Measurements from ENCODE around the gene POGK.
"Not testable (repeated sequence)": the region's sequence is repeated elsewhere in the genome, so short reads cannot be mapped to it uniquely, and the experiment has no call there.

POGK gene

DNA sequence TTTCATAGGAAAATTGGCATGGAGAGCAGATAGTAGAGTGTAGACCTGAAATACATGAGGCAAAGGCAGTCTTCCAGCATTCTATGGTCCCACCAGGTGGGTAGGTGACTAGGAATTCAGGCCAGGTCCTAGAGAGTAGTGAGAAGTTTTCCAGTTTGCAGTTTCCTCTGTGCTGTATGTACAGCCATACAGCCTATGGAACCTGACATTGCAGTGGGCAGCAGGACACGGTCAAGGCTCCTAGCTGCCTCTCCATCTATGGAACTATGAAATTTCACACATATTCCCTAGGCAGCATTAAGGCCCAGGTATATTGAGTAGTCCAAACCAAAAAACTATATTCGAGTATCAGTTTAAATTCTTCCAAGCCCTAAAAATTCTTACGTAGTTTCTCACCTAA is 16.3 kb downstream of the POGK start:
- DNase-seq (ENCODE audit: low read depth, low spot score), result no peak

DNA sequence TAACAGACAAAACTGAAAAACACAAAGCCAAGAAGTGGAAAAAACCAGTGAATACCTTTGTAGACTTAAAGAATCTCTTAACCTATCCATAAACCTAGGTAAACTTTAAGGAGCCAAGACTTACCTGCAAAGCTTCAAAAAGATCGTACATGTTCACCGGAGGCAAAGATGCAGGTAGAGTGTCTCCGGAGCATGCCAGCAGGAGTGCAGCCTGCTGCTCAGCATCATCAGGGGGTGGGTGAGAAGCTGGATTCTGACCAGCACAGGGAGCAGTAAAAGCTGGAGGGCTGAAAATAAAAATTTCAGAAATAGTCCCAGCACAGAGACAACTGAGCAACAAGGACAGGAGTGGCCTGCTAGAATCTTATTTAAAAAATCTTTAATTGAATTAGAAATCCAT is 18.7 kb downstream of the POGK start:
- DNase-seq (ENCODE audit: low read depth, low spot score), result no peak

DNA sequence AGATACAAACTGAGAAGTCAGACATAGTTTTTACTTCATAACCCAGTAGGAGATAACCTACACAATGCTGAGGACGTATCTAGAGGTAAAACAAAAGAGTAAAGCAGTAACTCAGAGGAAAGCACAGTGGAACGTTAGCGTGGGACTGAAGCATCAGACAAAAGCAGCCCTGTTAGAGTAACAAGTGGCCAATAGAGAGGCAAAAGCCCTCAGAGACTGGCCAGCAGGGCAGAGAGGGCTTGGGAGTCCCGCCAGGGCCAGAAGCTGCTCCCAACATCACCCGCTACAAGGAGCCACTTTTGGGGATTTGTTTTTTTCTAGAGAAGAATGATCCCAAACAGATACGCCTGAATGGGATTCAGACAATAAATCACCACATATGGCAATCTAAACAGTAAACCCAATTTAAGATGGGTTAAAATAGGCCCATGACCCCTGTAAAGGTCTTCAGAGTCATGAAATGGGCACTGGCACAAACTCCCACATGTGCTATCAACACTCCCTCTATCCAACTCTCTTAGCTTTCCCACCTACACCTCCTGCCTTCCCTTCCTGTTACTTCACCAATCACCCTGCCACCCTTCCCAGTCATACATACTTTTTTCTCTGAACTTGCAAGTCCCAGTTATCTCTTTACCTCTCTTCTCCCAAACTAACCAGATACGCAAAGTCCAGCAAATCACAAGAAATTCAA is 19.6 kb downstream of the POGK start:
- DNase-seq (ENCODE audit: low read depth, low spot score), result no peak

DNA sequence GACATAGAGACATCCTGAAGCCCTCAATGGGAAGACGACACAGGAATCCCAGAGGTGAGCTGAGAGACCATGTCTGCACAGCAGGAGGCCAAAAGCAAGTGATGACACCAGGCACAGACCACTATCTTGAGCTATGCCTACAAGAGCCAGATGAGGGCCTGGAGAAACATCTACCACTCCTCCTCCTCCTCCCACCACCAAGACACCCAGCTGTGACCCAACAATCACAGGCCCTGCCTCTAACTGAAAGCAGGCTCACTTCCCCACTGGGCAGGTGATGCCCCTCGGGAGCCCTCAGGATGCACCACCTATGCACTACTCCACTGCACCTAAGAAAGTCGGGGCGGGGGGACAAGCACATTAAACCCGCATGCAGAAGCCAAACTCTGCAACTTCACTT is 20.3 kb downstream of the POGK start:
- no peak for DNase-seq (ENCODE audit: low read depth, low spot score)

DNA sequence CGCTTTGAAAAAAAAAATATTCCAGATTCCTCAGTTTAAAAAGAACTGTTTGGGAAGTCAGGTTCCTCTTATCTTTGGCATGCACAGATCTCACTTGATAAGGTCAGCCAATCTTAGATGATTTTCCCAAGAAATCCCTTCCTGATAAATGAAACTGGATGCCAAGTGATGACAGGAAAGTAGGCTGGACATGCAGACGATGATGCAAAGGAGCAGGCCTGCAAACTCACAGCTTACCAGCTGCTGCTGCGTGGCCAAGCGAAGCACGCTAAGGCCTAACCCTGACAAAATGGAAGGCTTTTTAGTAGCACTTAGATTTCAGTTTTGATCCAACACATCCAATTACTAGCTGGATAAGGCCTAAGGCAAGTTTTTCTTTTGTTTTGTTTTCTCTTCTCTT is 26.7 kb downstream of the POGK start:
- DNase-seq (ENCODE audit: low read depth, low spot score), result no peak

DNA sequence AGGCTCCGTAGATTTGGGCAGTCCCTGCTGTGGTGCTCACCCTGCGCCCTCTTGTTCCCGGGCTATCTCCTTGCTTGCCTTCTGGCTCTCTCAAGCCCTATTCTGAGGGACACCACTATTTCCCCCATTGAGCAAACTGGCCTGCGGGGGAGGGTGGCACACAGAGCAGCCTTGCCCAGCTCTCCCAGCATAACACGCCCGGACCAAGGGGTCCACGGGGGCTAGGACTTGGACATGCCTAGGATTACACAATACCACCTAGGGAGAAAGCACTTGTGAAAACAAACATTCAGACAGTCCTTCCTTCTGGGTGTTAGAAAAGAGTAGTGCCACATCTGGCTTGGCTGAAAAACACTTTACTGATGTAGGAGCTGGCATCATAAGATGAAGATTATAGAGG is 29.4 kb downstream of the POGK start:
- DNase-seq (ENCODE audit: low read depth, low spot score), result peak; percentile 31

DNA sequence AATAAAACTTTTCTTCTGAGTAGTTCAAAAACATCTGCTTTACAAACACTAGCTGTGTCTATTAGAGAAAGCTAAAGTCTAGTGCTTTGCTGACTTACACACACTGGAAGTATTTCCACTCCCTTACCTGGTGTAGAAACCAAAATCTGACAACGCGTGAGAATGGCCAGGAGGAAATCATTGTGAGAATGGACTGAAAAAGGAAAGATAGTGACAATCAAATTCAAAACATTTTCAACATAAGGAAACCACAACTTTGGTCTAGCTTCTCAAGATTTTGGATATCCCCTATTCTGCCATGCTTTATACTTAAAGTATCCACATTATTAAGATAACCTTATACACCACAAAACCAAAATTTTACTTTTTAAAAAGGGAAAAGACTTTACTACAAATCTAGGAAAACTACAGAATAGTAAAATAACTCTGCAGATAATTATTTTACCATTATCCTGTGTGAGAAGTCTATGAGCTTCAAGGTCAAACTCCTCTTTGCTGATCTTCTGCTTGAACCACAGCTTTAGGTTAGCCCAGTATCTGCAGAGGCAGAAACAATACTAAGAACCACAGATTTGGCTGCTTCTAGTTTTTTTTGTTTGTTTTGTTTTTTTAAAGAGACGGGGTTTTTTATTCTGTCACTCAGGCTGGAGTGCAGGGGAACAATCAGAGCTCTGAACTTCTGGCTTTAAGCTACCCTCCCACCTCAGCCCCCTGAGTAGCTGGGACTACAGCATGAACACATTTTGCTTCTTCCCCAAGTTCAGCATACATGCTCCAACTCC is 30.2 kb downstream of the POGK start:
- DNase-seq (ENCODE audit: low read depth, low spot score), result no peak

DNA sequence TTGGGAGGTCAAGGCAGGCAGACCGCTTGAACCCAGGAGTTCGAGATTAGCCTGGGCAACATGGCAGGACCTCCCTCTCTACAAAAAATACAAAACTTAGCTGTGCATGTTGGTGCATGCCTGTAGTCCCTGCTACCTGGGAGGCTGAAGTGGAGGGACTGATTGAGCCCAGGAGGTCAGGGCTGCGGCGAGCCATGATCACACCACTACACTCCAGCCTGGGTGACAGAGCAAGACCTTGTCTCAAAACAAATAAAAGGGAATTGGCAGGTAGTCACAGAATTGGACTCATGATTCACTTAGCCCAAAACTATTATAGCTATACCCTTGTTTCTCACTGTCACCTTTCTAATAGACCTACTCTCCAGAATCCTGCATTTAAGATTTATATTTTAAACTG is 31.3 kb downstream of the POGK start:
- no peak for DNase-seq (ENCODE audit: low read depth, low spot score)

DNA sequence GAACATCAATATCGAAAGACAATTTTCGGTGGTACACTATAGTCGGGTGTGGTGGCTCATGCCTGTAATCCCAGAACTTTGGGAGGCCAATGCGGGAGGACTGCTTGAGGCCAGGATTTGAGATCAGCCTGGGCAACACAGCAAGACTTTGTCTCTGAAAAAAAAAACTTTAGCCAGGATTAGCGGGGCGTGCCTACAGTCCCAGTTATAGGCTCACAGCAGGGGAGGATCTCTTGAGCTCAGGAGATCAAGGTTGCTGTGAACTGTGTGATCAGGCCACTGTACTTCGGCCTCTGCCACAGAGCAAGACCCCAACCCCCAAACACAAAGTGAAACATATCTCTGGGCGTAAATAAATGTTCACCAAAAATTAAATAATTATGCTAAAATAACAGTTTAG is 35.2 kb downstream of the POGK start:
- DNase-seq (ENCODE audit: low read depth, low spot score), result no peak

DNA sequence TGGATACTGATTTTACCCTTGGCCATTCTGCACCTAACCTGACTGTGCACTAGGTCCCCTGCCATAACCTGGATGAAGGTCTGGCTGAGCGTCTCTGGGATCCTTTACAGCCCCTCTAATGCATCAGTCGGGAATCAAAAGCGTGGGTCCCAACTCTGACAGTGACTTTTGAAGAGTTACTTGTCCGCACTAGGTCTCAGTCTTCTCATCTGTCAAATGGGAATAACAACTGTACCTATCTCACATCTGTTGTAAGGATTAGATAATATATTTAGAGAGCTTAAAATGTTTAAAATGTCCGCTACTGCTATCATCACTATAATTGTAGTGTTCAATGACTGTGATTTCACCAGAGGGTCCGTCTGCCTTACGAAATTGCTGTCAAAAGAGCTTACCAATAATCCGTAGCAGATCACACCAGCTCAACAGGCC is 36.0 kb downstream of the POGK start:
- no peak for DNase-seq (ENCODE audit: low read depth, low spot score)

DNA sequence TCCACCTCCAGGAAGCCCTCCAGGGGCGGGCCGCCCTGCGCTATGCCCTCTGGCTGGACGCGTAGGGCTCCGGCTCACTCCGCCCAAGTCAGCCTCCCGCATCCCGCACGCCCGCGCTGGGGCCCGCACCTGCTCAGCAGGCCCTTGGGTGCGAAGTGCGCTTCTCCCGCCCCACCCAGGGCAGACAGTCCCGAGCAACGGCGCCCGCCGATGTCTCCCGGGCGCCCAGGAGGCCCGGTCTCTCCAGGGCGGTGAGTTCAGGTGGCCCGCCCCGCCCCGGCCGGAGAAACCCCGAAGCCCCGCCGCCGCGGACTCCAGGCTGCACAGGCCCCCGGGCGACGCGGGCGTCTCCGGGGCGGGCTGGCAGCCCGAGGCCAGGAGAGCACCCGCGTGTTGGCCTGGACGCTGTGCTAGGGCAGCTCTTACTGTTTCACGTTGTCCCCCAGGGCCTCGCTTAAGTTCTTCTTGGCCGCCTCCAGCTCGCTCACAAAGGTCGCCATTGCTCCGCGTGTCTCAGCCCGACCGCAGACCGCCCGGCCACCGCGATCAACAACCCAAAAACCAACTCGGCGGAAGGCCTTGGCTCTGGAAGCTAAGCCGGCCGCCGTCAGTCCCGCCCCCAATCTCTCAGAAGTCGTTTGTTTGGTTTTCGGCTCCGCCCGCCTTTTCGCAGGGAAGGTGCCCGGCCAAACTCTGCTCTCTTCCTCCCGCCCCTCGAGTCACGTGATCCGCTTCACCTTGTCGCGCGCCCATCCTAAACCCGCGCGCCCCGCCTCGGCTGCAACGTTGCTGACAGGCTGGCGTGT is 36.7 kb downstream of the POGK start, which contains the start of gene TADA1:
Gene TADA1, minus strand, starts transcription at position 531 of the 806 bp plus-strand sequence. Its CDS starts 31 bp downstream, at position 500.
- peak; percentile 89 for DNase-seq (ENCODE audit: low read depth, low spot score)

DNA sequence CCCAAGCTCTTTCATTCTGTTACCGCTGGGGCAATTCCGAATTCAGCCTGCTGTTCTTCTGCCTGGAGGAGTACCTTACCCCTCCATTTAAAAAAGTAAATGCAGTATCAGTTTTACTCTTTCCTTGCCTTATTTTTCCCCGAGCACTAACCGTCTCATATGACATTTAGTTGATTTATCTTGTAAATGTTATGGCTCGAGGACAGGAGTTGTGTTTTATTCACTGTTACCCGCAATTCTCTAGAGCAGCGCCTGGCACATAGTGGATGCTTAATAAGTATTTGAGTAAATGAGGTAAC is 37.2 kb downstream of the POGK start:
- no peak for DNase-seq (ENCODE audit: low read depth, low spot score)

DNA sequence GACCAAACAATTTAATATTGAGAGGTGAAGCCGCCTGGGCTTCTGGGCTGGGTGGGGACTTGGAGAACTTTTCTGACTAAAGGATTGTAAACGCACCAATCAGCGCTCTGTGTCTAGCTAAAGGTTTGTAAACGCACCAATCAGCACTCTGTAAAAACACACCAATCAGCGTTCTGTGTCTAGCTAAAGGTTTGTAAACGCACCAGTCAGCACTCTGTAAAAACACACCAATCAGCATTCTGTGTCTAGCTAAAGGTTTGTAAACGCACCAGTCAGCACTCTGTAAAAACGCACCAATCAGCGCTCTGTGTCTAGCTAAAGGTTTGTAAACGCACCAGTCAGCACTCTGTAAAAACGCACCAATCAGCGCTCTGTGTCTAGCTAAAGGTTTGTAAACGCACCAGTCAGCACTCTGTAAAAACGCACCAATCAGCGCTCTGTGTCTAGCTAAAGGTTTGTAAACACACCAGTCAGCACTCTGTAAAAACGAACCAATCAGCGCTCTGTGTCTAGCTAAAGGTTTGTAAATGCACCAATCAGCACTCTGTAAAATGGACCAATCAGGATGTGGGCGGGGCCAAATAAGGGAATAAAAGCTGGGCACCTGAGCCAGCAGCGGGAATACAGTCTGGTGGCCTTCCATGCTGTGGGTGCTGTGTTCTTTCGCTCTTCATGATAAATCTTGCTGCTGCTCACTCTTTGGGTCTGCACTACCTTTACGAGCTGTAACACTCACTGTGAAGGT is 39.1 kb downstream of the POGK start:
- DNase-seq (ENCODE audit: low read depth, low spot score), result not testable (repeated sequence)

DNA sequence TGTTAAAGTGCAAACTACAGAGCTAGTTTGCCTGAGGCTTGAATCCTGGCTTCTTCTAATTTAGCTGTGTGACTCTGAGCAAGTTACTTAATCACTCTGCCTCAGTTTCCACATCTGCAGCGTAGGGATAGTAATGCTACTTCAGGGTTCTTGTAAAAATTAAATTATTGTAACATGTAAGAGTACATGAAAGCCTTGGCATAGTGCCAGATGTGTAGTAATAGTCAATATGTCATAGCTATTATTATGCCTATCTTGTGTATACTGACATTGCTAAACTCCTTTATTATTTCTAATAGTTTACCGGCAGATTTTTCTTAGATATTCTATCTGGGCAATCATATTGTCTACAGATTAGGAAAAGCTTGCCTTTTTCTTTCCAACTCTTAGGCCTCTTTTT is 43.6 kb downstream of the POGK start:
- no peak for DNase-seq (ENCODE audit: low read depth, low spot score)

DNA sequence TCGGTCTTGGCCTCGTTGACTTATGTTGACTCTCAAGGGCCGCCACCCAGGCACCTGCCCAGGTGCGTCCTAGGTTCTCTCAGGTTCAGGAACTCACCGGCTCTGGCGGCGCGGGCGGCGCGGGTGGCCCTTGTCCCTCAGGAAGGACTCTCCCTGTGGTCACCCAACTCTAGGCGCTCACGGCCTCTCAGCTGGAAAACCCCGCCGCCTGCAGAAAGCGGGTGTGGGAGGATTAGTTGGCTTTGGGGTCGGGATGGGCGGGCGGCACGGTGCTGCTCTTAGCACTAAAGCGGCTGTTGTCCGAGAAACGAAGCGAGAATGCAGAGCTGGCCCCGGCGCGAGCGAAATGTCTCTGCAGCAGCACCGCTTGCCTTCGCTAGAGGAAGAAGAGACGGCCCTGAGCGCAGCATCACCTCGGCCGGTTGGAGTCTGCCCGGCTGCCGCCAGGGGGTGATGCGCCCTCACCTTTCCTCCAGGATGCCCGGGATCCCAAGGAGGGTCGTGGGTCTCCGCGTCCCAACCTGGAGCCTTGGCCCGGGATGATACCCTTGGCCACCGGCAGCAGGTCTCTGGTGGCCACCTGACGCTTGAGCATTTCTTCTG is 44.9 kb downstream of the POGK start:
- no peak for DNase-seq (ENCODE audit: low read depth, low spot score)

DNA sequence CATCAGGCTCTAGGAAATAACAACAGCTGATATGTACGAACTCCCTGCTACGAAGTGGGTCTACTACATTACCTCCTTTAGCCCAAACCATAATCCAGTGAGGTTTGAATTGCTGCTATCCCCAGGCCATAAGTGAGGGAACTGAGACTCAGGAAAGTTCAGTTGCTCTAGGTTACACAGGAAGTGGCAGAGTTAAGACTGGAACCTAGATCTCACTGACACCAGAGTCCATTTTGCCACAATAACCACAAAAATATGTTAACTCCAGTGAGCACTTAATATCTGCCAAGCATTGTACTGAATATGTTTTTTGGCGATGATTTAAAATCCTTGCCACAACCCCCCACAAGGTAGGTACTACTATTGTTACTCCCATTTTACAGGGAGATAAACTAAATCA is 45.7 kb downstream of the POGK start:
- DNase-seq (ENCODE audit: low read depth, low spot score), result no peak

DNA sequence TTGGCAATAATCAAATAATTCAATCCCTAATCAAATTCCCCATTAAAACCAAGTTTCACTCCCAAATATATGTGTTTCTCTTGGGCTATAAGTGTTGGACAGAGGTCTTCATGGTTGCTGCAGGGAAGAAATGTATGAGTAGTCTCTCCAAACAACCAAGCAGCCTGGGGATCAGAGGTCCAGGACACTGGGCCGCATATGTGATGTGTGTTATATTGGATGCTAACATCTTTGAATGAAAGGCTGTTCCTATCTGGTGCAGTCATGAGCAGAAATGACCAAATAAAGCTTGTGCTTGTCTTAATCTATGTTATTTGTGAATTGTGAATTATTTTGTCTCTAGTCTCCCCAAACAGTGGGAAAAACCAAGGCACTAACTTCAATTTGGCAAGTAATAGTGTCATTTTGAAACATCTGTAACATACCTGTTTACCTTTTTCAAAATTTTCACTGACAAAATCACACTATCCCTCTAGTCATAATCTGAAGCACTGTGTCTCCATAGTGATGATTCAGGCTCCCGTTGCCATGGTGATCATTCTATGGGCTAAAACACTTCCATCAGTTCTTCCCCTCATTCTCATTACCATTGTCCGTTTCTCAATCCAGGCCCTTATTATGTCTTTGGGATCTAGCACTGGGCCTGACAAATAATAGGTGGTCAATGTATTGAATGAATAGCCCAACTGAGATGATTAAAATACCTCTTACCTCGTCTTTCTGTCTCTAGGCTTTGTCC is 49.3 kb downstream of the POGK start:
- DNase-seq (ENCODE audit: low read depth, low spot score), result no peak

DNA sequence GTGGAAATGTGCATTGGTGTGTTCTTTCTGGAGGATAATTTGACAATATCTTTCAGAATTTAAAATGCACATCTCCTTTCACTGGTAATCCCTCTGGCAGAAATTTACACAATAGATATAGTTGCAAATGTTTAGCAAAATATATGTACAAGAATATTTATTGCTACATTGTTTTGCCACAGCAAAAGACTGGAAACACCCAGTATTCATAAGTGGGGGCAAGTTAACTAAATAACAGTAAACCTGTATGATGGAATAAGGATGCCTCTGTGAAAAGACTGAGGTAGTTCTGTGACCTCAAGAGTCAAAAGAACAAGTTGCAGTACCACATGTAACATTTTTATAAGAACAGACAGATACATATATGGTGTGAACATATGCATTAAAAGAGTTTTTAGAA is 50.5 kb downstream of the POGK start:
- no peak for DNase-seq (ENCODE audit: low read depth, low spot score)

DNA sequence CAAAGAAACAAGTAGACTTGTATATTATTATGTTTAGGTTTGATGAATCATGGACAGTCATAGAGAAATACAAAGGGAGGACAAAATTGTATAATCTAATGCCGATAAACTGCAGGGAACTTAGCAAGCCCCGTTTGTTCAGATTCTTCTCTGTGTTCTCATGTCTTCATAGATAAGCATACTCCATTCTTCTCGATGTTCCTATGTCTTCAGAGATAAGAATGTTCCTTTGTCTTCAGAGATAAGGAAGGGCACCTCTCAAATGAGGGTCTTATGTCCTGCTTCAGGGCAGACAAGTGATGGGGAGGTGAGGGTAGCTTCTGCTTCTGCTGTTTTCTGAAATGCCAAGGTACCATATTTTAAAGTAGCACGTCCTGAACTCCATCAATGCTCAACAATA is 56.5 kb downstream of the POGK start:
- DNase-seq (ENCODE audit: low read depth, low spot score), result no peak

DNA sequence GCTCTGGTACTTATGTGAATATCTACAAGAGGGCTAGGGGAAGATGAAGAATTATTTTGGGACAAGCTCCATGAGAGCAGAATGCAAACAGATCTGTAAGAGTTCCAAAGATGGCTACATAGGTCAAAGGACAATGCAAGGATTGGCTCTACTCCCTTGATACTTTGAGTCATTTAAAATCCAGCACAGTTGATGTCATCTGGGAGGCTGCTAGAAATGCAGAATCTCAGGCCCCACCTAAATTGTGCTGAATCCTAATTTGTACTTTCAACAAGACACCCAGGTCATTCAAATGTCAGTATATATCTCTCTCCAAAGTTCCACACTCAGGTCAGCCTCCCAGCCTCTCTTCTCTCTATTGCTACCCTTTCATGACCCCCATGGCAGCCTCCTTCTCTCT is 60.5 kb downstream of the POGK start:
- DNase-seq (ENCODE audit: low read depth, low spot score), result no peak

DNA sequence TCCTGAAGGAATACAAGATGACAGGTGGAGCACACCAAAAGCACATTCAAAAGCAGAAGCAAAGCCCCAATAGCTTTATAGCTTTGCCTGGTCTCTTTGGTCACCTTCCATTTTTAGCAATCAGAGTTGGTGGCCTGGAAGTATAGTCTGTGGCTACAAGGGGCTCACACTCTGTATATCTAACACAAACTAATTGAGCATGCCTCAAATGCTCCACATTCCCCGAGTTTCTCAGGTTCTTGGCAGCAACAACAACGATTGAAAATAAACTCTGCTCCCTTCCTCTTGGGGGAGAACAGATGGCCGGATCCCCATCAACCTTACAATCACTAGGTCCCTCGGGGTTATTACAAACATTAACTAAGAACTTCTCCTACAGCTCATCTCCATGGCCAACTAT is 61.7 kb downstream of the POGK start:
- no peak for DNase-seq (ENCODE audit: low read depth, low spot score)

Measured in brain pericyte (primary cell).